GM19023 (cell line): ENCODE data around the gene COA5.

Experiments used
- ATAC-seq: cut with Tn5 transposase; IDR thresholded peaks from one replicate; pipeline ENCODE4 v1.9.1; 2021; ENCODE audit warnings: mild to moderate bottlenecking, moderate library complexity; ENCODE audit not compliant: unreplicated experiment

Gene COA5, protein sequence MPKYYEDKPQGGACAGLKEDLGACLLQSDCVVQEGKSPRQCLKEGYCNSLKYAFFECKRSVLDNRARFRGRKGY

DNA sequence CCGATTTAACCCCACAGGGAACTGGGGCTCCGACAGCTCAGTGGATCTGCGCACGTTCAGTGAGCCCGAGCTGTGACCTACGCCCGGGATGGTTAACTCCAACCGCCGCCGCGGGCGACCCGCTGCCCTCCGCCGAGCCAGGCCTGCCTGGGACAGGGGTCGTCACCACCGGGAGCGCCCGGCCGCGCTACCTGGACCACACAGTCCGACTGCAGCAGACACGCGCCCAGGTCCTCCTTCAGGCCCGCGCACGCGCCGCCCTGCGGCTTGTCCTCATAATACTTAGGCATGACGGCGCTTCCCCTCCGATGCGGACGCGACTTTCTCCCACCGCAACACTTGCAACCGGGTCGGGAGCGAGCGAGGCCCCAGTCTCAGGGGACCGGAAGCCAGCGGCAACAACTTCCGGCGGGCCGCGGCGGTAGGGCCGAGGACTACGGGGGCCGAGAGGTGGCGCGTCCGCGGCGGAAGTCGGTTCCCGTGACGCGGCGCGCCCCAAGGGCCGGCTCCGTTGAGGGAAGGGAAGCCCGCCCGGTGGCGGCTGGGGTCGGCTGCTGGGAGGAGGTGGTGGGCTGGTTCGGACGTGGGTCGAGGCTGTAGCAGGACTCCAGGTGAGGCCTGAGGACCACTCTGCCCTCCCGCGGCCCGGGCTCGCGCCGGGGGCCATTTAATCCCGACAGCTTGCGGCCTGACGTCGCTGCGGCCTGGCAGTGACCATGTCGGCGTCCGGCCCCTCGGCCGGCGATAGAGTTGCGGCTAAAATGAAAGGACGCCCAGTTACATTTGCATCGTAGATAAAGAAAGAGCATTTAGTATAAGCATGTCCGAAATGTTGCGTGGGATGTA, at the start of gene COA5, which contains the start of gene UNC50:
Gene COA5, minus strand, starts transcription at position 397 of the 846 bp plus-strand sequence. Its CDS starts 107 bp downstream, at position 290.
Gene UNC50, plus strand, starts transcription at position 474 of the 846 bp plus-strand sequence. CDS start 1,171 bp downstream, outside the sequence.
- peak; percentile 92 for ATAC-seq

DNA sequence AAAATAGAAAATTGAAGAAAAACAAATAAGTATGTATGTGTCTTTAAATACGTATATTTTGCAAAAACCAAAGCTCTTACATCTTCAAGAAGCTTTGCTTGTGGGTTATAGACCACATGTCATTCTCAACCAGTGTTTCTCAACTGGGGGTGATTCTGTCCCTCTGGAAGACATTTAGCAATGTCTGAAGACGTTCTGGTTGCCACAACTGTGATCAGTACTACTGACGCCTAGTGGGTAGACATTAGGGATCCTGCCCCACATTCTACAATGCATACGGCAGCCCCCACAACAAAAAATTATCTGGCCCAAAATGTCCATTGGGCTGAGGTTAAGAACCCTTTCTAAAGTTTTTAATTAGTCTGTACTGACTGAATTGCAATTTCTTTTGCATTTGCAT, 48.5 kb upstream of the COA5 start:
- no peak for ATAC-seq

DNA sequence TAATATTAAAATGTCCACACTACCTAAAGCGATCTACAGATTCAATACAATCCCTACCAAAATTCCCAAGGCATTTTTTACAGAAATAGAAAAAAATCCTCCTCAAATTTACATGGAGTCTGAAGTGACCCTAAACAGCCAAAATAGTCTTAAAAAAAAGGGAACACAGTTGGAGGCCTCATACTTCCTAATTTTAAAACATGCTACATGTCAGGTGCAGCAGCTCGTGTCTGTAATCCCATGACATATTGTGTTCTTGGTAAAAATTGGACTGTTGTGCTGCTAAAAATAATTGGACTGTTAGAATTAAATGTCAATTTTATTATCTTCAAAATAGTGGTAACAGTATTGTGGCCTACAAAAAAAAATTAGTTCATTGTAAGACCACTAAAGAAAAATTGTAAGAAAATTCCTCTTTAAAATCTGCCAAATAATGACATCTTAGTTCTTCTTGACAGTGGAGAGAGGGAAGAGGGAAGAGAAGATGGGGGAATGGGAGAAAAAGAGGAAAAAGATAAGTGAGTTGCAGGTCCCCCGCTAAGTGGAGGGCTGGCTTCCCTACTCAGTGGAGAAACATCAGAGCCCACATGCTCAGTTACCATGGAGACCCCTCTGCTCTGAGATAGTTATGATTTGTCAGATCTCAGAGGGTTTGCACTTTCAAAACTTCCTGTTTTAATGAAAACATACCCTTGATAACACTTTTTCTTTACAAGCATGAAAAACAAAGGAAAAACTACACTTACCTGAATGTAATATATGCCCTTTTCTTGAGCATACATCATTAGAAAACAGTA, 46.6 kb upstream of the COA5 start:
- no peak for ATAC-seq

DNA sequence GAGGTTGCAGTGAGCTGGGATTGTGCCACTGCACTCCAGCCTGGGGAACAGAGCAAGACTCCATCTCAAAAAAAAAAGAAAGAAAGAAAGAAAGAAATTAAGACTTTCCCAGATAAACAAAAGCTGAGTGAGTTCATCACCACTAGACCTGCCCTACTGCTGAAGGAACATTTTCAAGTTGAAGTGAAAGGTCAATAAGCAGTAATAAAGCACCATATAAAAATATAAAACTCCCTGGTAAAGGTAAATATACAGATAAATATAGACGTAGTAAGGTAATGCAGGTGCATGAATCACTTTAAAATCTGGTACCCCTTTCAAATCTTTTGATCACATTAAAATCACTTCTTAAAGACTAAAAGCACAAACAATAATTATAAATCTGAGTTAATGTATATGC, 42.7 kb upstream of the COA5 start:
- ATAC-seq: no peak

DNA sequence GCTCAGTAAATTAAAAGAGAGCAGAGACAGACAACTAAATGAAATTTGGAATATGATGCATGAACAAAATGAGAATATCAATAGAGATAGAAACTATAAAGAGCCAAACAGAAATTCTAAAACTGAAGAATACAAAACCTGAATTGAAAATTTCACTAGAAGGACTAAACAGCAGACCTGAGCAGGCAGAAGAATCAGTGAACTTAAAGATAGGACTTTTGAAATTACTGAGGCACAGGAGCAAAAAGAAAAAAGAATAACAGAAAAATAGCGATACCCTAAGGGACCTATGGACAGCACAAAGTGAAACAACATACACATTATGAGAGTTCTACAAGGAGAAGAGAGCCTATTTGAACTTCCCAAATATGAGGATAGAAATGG, 41.7 kb upstream of the COA5 start:
- no peak for ATAC-seq

DNA sequence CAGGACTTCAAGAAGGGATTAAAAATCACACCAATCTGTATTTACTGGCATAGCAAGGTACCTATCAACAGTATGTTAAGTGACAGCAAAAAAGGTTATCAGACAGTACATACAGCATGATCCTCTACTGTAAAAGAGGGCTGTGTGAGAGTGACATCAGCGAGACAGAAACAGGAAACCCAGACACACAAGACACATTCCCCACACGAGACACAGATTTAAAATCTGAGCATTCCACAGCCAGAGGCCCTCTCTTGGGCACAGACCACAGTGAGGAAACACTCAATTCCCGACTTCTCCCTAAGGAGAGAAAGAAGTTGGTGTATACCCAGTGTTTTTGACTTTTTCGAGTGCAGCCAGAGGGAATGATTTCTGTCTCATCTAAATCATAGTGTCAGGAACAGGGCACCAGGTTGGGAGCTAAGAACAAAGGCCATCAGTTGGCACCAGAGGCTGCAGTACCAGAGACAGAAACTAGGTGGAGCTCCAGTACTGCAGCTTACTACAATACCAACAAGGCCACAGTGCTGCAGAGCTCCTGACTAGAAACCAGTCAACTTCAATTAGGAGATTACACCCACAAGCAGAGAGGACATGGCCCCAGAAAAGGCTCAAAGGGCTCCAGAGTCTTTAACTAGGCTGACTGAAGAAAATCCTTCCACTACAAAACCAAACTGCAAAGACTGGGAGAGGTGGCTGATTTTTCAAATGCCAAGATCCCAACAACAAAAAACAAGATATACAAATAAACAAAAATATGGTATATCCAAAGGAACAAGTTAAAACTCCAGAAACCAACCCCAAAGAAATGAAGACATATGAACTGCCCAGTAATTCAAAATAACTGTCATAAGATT, 41.1 kb upstream of the COA5 start:
- ATAC-seq: no peak

DNA sequence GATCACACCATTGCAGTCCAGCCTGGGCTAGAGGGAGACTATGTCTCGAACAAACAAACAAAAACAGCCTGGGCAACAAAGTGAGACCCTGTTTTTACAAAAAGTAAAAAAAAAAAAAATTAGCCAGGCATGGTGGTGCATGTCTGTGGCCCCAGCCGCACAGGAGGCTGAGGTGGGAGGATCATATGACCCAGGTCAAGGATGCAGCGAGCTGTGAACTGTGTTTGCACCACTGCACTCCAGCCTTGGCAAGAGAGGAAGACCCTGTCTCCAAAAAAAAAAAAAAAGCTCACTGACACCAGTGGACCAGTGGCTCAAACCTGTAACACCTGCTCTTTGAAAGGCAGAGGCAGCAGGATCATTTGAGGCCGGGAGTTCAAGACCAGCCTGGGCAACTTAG, 40.1 kb upstream of the COA5 start:
- no peak for ATAC-seq

DNA sequence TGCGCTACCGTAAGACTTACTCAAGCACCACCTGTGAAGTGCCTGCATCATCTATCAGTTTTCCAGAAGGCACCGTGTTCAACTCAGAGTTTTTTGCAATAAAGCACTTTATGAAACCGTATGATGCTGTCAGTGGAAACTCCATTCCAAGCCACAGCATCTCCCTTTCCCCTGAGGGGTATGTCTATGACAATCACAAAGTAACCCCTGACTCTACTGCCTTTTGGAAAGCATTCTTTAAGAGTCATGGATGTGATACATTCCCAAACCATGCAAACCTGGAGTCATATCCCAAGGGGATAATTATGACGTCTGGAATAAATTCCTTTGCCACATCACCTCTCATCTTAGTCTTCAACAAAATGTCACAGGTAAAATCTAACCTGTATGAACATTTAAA, 39.3 kb upstream of the COA5 start:
- no peak for ATAC-seq

DNA sequence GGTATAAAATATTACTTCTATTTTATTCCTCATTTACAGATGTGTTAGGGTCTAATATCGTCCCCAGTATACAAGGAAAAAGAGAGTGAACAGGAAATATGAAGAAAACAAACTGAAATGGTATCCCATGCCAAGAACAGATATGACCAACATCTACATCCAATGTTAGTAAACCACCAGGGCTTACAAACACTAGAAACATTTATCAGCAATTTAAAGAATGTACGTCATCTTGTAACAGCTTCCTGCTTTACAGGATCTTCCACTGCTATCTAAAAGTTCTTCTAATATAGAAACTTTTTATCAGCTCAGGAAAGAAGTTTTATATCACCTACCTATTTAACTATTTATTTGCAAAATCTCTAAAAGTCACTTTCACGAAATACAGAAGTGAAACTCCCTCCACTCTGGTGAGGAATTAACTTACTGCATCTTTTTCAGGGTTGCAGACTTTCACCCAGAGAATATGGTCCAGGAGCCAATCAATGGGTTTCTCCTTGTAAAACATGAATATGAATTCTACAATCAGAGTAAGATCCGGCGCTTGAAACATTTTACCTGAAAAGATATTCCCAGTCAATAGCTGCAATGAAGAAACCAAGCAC, 35.3 kb upstream of the COA5 start:
- no peak for ATAC-seq

DNA sequence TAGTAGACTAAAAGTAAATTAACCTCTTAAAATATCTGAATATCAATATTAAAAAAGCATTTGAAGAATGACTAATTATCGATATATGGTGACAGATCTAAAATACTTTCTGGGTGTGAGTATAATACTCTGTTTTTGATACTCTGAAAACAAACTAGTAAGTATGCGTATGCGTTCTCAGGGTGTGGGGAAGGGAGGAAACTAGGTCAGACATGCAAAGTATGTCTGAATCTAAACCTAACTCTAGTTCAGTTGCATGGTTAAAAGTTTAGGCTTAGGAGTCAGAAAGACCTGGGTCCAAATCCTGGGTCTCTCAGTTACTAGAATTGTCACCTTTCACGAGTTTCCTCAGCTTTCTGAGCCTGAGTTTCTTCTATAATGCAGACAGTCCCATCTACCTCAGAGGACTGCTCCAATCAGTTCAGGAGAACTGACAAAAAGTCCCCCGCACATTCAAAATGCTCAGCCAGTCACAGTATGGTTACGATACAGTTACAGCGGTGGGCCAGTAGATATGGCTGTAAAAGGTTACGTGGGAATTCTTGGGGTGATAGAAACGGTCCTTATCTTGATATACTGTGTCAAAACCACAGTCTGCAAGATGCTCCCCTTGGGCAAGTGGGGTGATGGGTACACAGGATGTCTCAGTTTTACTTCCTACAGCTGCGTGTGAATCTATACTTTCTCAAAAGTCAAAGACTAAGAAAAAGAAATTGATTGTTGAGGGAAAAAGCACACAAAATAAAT, 29.3 kb upstream of the COA5 start:
- ATAC-seq: peak; percentile 79

DNA sequence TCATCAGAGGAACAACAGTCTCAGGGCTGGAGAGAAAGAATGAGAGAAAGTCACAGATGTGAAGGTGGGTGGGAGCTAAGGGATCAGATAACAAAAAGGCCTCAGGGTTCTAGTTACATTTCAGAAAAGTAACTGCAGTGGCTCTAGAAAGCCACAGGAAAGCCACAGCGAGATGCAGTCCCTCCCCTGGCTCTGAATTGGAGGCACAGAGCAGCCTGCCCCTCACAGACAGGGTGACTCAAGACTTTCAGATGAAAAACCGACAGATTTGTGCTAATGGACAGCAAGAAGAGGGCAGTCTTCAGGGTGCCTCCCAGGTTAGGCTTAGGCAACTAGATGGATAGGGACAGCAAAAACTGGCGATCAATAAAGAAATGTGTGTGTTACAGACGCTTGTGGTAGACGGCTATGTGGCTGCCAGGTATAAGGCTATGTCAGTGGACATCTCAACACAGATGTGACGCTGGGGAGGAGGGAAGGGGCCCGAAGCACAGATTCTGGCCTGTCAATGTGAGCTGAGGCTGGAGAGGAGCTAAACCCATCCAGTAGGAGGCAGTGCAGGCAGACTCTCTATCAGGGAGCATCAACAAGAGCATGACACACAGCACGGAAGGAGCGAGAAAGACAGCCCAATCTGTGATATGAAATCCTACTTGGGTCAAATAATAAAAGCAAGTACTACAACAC, 26.2 kb upstream of the COA5 start:
- ATAC-seq: no peak

DNA sequence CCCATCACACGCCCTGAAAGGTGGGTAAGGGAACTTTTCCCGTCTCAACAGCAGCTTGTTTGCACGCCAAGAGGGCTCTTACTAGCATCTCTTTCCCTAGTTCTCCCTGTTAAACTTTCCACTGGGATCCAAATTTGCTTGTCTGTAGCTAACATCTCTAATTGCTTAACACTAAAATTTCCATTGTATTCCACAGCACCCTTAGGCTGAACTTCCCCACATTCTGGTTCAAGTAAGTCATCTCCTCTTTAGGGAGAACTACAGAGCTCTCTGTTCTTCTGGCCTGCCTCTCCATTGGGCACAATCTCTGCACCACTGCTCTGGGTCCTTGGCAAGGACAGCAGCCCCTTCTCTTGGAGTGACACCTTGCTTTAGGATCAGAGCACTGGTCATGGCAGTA, 24.0 kb upstream of the COA5 start:
- ATAC-seq: no peak

DNA sequence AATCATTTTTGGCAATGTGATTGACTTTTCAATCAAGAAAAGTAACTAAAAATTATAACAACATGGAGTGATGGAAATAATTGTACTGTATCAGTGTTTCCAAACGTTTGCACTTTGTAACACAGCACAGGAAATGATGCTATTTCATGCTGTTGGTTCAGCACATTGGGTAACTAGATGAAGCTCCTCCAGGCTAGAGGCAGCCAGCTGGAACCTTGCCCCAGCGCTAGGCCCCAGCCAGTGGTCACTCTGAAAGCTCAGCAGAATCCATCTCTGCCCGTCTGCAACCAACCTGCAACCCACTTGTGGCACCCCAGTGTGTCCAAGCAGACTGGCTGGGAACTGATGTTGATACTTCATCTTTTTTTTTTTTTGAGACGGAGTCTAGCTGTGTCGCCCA, 15.3 kb upstream of the COA5 start:
- ATAC-seq: no peak

DNA sequence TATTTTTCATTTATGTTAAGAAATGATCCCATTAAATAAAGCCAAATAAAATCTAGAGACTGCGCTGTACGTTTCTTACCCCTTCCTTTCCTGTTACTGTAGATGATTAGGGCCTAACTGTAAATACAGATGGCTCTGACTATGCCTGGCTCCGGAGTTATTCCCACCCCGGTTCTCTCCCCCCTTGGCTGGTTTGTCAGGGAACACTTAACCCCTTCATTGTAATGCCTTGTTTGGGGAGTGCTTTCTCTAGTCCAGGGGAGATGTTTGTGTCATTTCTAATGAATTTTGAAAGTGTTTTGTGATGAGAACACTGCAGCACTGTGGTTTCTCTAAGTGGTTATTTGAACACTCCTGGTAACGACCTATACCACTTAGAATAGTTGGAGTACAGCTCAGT, 8.8 kb upstream of the COA5 start:
- no peak for ATAC-seq

DNA sequence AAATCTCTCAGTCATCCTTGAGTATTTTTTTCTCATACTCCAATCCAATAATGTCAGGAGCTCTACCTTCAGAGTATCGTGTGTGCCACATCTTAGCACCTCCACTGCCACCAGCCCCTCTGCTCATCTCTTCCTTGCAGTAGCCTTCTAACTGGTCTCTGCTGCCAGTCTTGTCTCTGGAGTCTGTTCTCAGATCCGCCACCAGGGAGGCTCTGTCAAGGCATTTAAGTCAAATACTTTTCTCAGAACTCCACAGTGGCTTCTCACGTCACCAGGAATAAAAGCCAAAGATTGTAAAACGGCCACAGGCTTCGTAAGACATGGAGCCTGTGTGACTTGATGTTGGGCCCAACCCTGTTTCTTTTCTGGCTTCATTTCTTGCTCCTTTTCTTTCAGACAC, 7.2 kb upstream of the COA5 start:
- ATAC-seq: no peak

DNA sequence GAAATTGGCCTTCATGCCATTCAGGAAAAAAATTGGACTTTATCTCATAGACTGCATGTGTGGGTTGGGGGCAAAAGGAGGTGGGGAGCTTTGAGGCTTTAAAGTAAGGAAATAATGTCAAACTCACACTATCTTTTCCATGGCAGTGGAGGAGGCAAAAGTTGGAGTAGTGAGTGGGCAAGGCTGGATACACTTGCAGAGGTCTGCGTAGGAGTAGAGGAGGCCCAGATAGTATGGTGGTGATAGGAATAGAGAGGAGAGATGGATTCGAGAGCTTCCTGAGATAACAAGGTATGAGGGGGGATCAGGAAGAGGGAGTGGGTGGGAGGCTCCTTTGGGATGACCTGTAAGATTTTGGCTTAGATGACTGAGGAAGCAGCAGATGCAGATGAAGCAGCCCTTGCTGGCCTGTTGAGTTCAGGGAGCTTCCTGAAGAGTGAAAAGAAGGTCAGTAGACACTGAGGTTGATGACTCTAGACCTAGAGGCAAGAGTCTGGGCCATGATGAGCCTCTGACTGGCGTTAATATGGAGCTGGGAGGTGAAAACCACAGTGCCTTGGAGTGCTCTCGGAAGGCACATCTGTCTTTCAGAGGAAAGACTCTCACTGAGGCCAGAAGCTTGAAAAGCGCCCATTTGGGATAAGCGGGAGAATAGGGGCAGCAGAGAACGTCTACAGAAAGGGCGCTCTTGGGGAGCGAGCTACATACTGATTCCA, 5.9 kb upstream of the COA5 start:
- no peak for ATAC-seq

DNA sequence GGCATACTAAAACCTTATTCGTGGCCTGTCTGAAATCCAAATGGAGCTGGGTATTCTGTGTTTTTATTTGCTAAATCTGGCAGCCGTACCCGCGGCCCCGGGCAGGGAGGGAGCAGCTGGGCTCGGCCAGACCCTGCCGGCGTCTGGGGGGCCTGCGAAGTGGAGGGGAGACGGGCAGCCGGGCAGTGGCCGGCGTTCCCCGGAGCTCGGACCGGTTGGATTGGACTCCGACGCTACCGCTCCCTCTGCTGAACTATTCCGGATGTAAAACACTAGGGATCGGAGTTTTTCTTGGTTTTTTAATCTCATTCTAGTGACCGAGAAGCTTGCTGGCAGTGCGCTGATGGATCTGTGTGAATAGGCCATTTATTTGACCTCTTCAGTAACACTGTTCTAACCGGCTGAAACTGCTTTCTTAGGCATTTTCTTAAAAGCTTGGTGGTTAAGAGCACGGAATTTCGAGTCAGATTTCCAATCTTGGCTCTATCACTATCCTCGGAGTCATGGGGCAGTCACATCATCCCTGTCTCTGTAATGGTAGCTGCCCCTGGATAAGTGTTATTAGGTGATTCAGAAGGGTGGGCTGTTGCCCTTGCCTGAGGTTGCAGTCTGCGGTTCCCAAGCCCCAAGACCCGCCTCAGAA, 771 bp upstream of the COA5 start:
- no peak for ATAC-seq

DNA sequence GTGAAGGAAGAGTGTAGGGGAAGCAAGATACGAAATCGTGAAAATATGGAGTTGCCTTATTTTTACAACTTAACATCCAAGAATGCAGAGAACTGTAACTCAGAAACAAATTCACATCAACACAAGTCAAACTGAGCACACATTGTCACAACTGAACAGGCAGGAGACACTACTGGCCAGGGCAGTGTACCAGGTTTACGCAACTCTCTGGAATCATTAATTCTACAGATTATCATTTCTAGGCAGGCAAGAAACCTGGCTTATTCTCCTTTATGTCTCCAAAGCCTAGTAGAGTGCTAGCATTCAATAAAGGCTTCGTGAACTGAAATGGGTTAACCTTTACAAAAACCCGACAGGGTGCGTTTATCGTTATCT, 584 bp downstream of the COA5 start:
- ATAC-seq: no peak
